Stomach (tissue), 9 donors: Measurements from ENCODE around the gene CUL9. TPM values are rescaled to one million over a fixed set of nuclear protein-coding genes. Genes with fewer than 3 reads are reported as not detected.

ENCODE experiments used
- DNase-seq, 2 donors: peaks; one replicate each; pipeline versions ENCODE4 v3.0.0 to v3.0.0-alpha.2; 2013 to 2019
- H3K27ac ChIP-seq, 5 donors: fragments of 200-600 bp in 4 of 5; sonication (generic) in 4 of 5; one replicate each; pipeline ENCODE4 v1.5.1; 2013 to 2019; ENCODE audit warnings: mild to moderate bottlenecking in 1 of 5, moderate library complexity in 1 of 5
- H3K27me3 ChIP-seq, 3 donors: fragments of 200-600 bp; sonication (generic); one replicate each; pipeline ENCODE4 v1.5.1; 2017 to 2019; ENCODE audit warnings: mixed run types in 1 of 3
- H3K36me3 ChIP-seq, 4 donors: fragments of 200-600 bp; sonication (generic); 1 replicate in 3 of 4; 2 replicates in 1 of 4; pipeline ENCODE4 v1.5.1; 2016 to 2019
- H3K4me1 ChIP-seq, 4 donors: fragments of 200-600 bp; sonication (generic); one replicate each; pipeline ENCODE4 v1.5.1; 2016 to 2019
- H3K4me3 ChIP-seq, 4 donors: fragments of 200-600 bp; sonication (generic) in 3 of 4; one replicate each; pipeline ENCODE4 v1.5.1; 2016 to 2019; ENCODE audit warnings: mild to moderate bottlenecking in 1 of 4
- H3K9me3 ChIP-seq, 4 donors: fragments of 200-600 bp; sonication (generic); one replicate each; pipeline ENCODE4 v1.5.1; 2016 to 2019
- EP300 ChIP-seq: sonication (generic); formaldehyde crosslinking; IDR thresholded peaks from one replicate; pipeline ENCODE4 v1.6.1; 2017; ENCODE audit warnings: antibody characterized with exemption
- POLR2A ChIP-seq, 4 donors: fragments of 450-650 bp; IDR thresholded peaks; one replicate each; pipeline ENCODE4 v1.6.1; 2016; ENCODE audit warnings: antibody characterized with exemption in 4 of 4, control low read depth in 2 of 4, mild to moderate bottlenecking in 1 of 4, moderate library complexity in 1 of 4
- POLR2AphosphoS5 ChIP-seq, 3 donors: sonication (generic); formaldehyde crosslinking; IDR thresholded peaks; one replicate each; pipeline ENCODE4 v1.6.1; 2016; ENCODE audit warnings: antibody characterized with exemption in 3 of 3
- WGBS, 5 donors: extraction: QIAGEN DNeasy Blood & Tissue Kit in 3 of 5; methylation state at CpG; one replicate each; pipeline versions ENCODE4 v1.1.5 to v1.1.7; 2013 to 2018; 5-methylcytosine and 5-hydroxymethylcytosine counted together
- intact Hi-C: fragments of 100-400 bp; cut with DNase I; formaldehyde crosslinking; loops from one replicate; pipeline ENCODE4 v1.15.1; 2023; ENCODE audit warnings: low total_unique reads
- polyA plus RNA-seq, 3 donors: library from polyadenylated mRNA; stranded (reverse); fragments of 200-250 nt; gene quantifications; one replicate each; pipeline ENCODE4 v1.2.3, GENCODE V29; 2013
- total RNA-seq, 5 donors: library from RNA; depleted of rRNA; stranded (reverse); fragments of >200 nt; gene quantifications; one replicate each; pipeline versions ENCODE4 v1.1.0 to v1.2.3, GENCODE V29; 2014 to 2016
- TF ChIP-seq, protein P1 (sequence below), 7 experiments: fragments of 450-650 bp in 4 of 7; fragments of 200-600 bp in 3 of 7; sonication (generic) in 3 of 7; IDR thresholded peaks; one replicate each; pipeline ENCODE4 v1.5.1; 2016 to 2019; ENCODE audit warnings: antibody characterized with exemption in 7 of 7, control low read depth in 2 of 7, mild to moderate bottlenecking in 1 of 7
- donor health status: healthy with polysubstance abuse.
- donor health status: Bipolar disorder and iron deficiency.
- donor health status: healthy.

Gene CUL9
- total and polyA plus RNA-seq, 8 donors, result 22.8 to 120 (median 45.0) TPM

DNA sequence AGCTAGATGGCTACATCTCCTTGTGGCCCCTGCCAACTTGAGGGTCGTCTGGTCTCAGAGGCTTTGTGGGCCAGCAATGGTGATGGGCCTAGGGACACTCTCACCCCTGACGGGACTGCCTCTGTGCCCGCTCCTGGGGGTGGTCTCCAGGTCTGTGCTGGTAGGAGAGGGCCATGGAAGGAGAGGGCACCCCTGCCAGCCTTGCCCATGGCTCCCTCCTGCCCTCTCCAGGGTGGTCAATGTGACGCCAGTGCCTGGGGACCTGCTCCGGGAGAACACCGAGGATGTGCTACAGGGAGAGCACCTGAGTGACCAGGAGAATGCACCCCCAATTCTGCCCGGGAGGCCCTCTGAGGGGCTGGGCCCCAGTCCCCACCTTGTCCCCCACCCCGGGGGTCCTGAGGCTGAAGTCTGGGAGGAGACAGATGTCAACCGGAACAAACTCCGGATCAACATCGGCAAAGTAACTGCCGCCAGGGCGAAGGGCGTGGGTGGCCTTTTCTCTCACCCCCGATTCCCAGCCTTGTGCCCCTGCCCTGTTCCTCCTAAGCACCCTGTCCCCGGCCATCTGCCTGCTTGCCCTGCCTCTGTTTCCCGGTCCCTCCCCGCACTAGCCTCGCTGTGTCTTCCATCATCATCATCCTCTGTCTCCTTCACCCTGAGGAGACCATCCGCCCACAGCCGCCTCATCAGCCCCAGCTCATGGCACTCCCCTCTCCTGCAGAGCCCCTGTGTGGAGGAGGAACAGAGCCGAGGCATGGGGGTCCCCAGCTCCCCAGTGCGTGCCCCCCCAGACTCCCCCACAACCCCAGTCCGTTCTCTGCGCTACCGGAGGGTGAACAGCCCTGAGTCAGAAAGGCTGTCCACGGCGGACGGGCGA, 77.1 kb downstream of the CUL9 start:
- TF ChIP-seq, protein P1, sequence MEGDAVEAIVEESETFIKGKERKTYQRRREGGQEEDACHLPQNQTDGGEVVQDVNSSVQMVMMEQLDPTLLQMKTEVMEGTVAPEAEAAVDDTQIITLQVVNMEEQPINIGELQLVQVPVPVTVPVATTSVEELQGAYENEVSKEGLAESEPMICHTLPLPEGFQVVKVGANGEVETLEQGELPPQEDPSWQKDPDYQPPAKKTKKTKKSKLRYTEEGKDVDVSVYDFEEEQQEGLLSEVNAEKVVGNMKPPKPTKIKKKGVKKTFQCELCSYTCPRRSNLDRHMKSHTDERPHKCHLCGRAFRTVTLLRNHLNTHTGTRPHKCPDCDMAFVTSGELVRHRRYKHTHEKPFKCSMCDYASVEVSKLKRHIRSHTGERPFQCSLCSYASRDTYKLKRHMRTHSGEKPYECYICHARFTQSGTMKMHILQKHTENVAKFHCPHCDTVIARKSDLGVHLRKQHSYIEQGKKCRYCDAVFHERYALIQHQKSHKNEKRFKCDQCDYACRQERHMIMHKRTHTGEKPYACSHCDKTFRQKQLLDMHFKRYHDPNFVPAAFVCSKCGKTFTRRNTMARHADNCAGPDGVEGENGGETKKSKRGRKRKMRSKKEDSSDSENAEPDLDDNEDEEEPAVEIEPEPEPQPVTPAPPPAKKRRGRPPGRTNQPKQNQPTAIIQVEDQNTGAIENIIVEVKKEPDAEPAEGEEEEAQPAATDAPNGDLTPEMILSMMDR (IDR thresholded peaks at IDR 0.05), result no peak
- TF ChIP-seq EP300 (no peak), POLR2AphosphoS5 (IDR thresholded peaks at IDR 0.05) (no peak), POLR2A (IDR thresholded peaks at IDR 0.05) (no peak)
- no peak for DNase-seq
- H3K27me3 ChIP-seq, result peaks cover 0 to 38% (median 0%) of the 10 kb centered on the region in 3 donors

DNA sequence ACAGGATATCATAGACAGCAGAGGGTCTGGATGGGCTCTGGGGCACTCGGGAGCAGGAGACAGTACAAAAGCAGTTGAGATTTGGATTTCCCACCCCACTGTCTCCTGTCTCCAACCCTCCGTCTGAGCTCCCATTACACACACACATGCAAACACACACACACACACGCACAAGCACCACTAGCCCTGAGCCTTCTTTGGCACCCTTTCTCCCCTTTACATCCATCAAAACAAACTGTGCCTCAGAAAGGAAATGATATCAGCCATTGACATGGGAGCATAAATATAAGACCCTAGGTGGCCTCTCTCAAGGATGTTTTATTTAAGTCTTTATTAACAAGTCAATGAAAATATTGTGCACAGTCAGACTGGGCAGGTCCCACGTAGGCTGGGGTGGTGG, 78.8 kb downstream of the CUL9 start:
- H3K36me3 ChIP-seq, result no peaks in the 10 kb centered on the region
- no peaks in the 10 kb centered on the region for H3K9me3 ChIP-seq
- no peak overlapping the region for H3K27ac ChIP-seq
- peaks cover 0 to 21% (median 0%) of the 10 kb centered on the region in 3 donors for H3K27me3 ChIP-seq
- H3K4me1 ChIP-seq, result no peaks in the 10 kb centered on the region
- DNase-seq, result no peak
- TF ChIP-seq, protein P1 (IDR thresholded peaks at IDR 0.05), result no peak
- no peak for TF ChIP-seq EP300
- no peak for TF ChIP-seq POLR2AphosphoS5 (IDR thresholded peaks at IDR 0.05)
- no peak for TF ChIP-seq POLR2A (IDR thresholded peaks at IDR 0.05)
- no peak overlapping the region for H3K4me3 ChIP-seq
- intact Hi-C loops, result loop anchor here (10.0 kb wide), 1 partner anchor 244 kb away; no protein-coding TSS in a partner anchor
- 71 to 90% (median 81%) methylated on average over 4 of the region's 4 CpGs for WGBS, 5 donors

More for the DNA sequence above, 77.1 kb downstream of the CUL9 start:
- Histone ChIP-seq H3K27ac (no peak overlapping the region), H3K4me1 (no peaks in the 10 kb centered on the region), H3K36me3 (no peaks in the 10 kb centered on the region), H3K4me3 (no peak overlapping the region), H3K9me3 (no peaks in the 10 kb centered on the region)
- WGBS, 5 donors, result 90 to 93% (median 92%) methylated on average over 26 to 30 of the region's 30 CpGs
- intact Hi-C loops, result no loop called here

DNA sequence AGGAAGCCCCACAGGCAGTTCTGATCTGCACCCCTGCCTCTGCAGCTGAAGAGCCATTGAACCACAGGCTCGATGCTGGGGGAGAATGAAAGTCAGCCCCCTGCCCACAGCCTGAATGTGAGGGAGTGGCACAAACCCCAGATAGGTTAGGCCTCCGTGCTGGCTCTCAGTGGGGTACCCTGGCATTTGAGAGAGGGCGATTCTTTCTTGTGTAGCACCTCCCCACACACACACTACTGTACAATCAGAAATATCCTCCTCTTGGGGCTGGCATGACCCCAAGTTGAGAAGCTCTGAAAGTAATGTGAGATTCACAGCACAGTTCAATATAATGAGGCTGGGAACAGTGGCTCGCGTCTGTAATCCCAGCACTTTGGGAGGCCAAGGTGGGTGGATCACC, 79.2 kb downstream of the CUL9 start:
- Histone ChIP-seq H3K27ac (no peak overlapping the region), H3K4me3 (no peak overlapping the region), H3K27me3 (peaks cover 0 to 20% (median 0%) of the 10 kb centered on the region in 3 donors), H3K36me3 (no peaks in the 10 kb centered on the region), H3K9me3 (no peaks in the 10 kb centered on the region), H3K4me1 (no peaks in the 10 kb centered on the region)
- WGBS, 5 donors, result 85 to 87% (median 85%) methylated on average over 5 of the region's 5 CpGs
- intact Hi-C loops, result loop anchor here (10.0 kb wide), 1 partner anchor 244 kb away; no protein-coding TSS in a partner anchor
- DNase-seq, result no peak
- no peak for TF ChIP-seq EP300

DNA sequence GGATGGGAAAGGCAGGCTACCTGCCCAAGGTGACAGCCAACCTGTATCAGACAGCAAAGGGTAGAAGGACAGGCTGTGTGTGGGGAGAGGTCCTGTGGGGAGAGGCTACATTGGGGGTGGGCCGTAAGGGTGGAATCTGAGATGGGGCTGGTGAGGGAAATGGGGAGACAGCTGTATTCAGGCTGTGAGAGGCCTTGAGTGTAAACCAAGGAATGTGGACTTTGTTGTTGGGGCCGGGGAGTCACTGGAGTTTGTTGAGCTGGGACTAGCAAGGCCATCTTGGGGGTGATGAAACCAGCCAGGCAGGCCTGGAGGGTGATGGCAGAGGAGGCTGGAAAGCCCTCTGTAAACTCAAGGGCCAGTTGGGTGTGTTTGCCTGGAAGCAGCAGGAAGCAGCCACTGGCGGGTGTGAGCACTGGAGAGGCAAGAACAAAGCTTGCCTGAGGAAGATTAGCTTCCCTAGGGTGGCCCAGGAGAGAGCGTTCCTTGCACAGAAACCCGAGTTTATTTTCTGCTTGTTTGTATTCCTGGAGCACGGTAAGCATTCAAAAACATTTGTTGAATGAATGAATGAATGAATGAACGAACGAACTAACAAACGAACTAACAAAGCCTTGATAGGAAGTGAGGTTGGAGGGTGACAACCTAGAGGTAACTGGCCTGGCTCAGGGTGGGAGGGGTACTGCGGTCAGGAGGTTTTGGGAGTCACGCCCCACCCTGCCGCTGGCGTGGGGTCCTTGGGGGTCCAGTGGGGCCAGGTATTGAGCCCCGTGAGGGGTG, 80.2 kb downstream of the CUL9 start:
- 64 to 75% (median 72%) methylated on average over 14 of the region's 14 CpGs for WGBS, 5 donors

More for the DNA sequence above, 80.2 kb downstream of the CUL9 start:
- H3K9me3 ChIP-seq, result no peaks in the 10 kb centered on the region
- no peak overlapping the region for H3K4me3 ChIP-seq
- H3K36me3 ChIP-seq, result no peaks in the 10 kb centered on the region
- H3K27ac ChIP-seq, result no peak overlapping the region
- peaks cover 0 to 12% (median 0%) of the 10 kb centered on the region in 3 donors for H3K27me3 ChIP-seq
- no peaks in the 10 kb centered on the region for H3K4me1 ChIP-seq
- intact Hi-C loops, result loop anchor here (10.0 kb wide), 1 partner anchor 243 kb away; no protein-coding TSS in a partner anchor
- peak in 1 of 2 donors; percentile 72 for DNase-seq
- TF ChIP-seq EP300, result no peak
- TF ChIP-seq POLR2A (IDR thresholded peaks at IDR 0.05), result no peak
- TF ChIP-seq, protein P1 (IDR thresholded peaks at IDR 0.05), result no peak
- no peak for TF ChIP-seq POLR2AphosphoS5 (IDR thresholded peaks at IDR 0.05)
